ENCODE results near the gene DUOX1.

DNA sequence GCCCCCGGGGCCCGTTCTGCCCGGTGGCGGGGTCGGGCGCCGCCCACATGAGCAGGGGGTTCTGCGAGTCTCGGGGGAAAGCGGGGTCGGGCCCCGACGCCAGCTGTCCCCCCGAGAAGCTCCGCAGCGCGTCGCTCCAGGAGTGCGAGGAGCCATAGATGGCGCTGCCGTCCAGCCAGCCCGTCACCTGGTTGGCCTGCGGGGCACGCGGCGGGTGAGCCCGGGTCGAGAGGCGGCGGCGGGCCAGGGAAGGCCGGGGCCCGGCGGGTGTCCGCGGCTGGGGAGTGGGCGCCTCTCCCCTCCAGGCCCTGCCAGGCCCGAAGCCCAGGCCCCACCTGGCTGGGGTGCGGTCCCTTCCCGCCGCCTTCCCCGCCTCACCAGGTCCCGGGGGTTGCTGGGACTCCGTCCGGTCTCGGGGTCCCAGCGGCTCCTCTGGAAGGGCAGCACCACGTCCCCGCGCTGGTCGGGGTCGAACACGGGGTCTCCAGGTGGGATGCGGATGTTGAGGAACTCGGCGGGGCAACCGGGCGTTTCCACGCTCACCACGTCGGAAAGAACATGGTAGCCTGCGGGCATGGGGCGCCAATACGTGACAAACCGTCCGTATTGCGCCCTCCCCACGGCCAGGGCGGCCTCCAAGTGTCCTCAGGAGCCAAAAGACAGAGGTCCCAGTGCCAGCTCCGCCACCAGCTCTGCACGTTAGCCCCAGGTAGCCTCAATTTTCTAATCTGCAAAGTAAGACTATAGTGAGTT lies 18.2 kb upstream of the DUOX1 start:
- no peak for TF ChIP-seq POLR2A (IDR thresholded peaks at IDR 0.05)
- TF ChIP-seq, protein P1, sequence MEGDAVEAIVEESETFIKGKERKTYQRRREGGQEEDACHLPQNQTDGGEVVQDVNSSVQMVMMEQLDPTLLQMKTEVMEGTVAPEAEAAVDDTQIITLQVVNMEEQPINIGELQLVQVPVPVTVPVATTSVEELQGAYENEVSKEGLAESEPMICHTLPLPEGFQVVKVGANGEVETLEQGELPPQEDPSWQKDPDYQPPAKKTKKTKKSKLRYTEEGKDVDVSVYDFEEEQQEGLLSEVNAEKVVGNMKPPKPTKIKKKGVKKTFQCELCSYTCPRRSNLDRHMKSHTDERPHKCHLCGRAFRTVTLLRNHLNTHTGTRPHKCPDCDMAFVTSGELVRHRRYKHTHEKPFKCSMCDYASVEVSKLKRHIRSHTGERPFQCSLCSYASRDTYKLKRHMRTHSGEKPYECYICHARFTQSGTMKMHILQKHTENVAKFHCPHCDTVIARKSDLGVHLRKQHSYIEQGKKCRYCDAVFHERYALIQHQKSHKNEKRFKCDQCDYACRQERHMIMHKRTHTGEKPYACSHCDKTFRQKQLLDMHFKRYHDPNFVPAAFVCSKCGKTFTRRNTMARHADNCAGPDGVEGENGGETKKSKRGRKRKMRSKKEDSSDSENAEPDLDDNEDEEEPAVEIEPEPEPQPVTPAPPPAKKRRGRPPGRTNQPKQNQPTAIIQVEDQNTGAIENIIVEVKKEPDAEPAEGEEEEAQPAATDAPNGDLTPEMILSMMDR (IDR thresholded peaks at IDR 0.05): no peak
